ENCODE results near the gene ARMC7. TPM values are rescaled to one million over a fixed set of nuclear protein-coding genes. Genes with fewer than 3 reads are reported as not detected.
"Not testable (repeated sequence)": the region's sequence is repeated elsewhere in the genome, so short reads cannot be mapped to it uniquely, and the experiment has no call there.

The ARMC7 gene
- total RNA-seq, 1 donor from 2014 or later, result 6.2 TPM

DNA sequence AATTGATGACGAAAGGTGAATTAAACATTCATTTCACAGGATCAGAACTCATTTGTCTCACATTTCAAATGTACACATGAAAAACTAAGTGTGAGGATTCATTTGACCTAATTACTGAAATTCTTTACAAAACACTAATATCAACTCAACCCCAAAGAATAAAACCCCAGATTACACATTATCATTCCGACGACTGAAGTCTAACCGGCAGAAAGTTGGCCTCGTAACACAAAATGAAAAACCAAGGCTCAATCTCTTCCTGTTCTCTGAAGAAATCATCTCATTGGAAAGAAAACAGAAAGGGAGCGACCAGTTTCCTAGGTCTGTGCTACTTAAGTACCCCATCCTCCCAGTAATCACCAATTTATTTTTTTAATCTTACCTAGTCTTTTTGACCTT lies 42.8 kb downstream of the ARMC7 start:
- Histone ChIP-seq H3K27ac (replicated peaks) (no peak overlapping the region), H3K4me1 (peaks cover 22% of the 10 kb centered on the region), H3K4me3 (peak overlapping the region; percentile 75), H3K27me3 (ENCODE audit: low read depth) (no peaks in the 10 kb centered on the region), H3K36me3 (no peaks in the 10 kb centered on the region), H3K9me3 (replicated peaks) (no peaks in the 10 kb centered on the region)
- intact Hi-C loops (cut with micrococcal nuclease), result no loop called here
- no peak for DNase-seq
- TF ChIP-seq, protein P1, sequence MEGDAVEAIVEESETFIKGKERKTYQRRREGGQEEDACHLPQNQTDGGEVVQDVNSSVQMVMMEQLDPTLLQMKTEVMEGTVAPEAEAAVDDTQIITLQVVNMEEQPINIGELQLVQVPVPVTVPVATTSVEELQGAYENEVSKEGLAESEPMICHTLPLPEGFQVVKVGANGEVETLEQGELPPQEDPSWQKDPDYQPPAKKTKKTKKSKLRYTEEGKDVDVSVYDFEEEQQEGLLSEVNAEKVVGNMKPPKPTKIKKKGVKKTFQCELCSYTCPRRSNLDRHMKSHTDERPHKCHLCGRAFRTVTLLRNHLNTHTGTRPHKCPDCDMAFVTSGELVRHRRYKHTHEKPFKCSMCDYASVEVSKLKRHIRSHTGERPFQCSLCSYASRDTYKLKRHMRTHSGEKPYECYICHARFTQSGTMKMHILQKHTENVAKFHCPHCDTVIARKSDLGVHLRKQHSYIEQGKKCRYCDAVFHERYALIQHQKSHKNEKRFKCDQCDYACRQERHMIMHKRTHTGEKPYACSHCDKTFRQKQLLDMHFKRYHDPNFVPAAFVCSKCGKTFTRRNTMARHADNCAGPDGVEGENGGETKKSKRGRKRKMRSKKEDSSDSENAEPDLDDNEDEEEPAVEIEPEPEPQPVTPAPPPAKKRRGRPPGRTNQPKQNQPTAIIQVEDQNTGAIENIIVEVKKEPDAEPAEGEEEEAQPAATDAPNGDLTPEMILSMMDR (IDR thresholded peaks at IDR 0.05; ENCODE audit: borderline replicate concordance), result no peak

DNA sequence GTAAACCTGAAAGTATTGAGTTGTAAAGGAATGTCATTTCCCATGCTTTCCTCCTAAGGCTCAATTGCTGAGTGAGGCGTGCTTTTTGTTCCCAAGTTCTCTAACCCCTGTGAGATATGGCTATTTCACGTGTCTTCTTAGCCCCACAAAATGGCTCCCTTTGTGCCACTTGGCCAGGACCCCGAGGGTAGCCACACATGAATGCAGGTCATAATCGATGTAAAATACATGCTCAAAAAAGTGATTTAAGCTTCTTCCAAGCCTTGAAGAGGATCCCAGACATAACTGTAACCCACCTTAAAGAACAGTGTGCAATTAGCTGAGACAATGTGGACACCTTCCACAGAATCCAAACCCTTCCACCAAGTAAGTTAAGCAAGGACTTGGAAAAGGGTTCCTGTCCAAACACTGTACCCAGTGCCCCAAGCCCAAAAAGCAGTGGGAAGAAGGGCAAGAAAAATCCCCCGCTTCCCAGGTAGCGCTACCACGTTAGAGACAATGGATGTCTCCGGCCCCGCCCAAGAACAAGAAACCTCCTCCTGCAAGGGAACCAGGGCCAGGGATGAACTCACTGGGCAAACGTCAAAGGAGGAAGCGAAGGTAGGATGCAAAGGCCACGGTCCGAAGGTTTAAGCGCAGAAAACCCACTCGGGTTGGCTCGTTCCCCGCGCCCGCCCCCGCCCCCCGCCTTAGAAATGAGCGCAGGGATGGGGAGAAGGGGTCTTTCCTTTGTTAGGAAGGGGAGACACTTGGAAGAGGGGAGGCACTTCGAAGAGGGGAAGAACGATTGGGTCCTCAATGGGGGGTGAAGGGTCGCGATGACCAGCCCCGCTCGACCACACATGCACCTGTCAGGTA lies 43.4 kb downstream of the ARMC7 start:
- no peak for DNase-seq
- Histone ChIP-seq H3K4me3 (peak overlapping the region; percentile 75), H3K36me3 (no peaks in the 10 kb centered on the region), H3K4me1 (peaks cover 22% of the 10 kb centered on the region), H3K27me3 (ENCODE audit: low read depth) (no peaks in the 10 kb centered on the region), H3K27ac (replicated peaks) (no peak overlapping the region), H3K9me3 (replicated peaks) (no peaks in the 10 kb centered on the region)
- TF ChIP-seq, protein P1 (IDR thresholded peaks at IDR 0.05; ENCODE audit: borderline replicate concordance), result no peak
- intact Hi-C loops (cut with micrococcal nuclease), result no loop called here

DNA sequence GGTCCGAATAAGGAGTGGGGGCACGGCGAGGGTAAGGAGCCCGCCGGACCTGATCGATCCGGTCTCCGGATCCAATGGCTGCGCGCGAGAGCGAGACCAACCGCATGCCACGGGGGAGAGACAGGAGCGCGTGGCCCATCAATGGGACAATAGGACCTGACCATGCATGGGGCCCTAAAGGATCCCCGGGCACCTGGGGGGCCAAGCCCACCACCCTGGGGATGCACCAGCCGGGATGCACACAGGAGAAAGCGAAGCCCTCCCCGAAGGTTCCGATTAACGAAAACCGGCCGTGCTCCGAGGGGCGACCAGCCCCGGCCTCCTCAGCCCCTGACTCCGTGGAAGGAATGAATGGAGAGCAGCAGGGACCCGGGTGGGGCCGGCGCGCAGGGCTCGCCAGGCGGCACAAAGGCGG lies 44.0 kb downstream of the ARMC7 start:
- Histone ChIP-seq H3K9me3 (replicated peaks) (no peaks in the 10 kb centered on the region), H3K27me3 (ENCODE audit: low read depth) (no peaks in the 10 kb centered on the region), H3K36me3 (no peaks in the 10 kb centered on the region), H3K4me3 (peak overlapping the region; percentile 75), H3K4me1 (peaks cover 22% of the 10 kb centered on the region), H3K27ac (replicated peaks) (peak overlapping the region; percentile 80)
- TF ChIP-seq, protein P1 (IDR thresholded peaks at IDR 0.05; ENCODE audit: borderline replicate concordance), result no peak
- no peak for DNase-seq
- intact Hi-C loops (cut with micrococcal nuclease), result no loop called here

DNA sequence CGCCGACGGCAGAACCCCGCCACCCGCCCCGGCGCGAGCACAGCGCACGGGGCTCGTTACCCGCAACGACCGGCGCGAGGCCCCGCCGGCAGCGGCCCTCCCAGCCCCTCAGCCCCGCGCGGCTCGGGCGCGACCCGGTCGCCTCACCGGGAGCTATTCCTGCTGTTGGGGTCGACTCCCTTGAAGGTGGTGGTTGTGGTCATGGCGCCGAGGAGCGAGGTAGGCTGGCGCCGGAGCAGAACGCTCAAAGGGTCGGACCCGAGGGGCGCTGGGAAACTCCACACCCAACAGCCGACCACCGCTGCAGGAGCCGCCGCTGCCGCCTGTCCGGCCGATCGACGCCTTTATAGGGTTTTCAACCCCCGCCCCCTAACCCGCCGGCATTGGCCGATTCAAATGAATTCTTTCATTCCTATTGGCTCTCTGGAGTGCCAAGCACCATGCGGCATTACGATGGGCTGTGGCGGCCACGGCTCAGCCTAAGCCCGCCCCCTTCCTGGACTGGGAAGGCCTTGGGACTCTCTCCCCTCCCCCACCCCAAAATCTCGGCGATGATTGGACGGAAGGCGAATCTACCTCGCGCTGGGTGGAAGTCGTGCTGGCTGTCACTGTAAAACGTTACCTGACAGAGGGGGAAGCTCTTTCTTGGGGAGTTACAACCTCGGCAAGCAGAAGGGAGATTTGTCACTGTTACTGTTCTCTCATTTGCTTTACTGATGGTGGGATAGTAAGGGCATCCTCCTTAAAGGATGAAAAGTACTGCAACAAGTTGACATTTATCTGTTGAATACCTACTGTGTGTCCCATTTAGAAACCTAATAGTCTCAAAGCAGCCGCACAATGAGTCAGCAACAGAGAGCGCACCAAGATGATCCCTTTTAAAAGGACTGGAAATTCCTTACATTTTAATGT lies 44.7 kb downstream of the ARMC7 start, which contains the start of gene JPT1:
Gene JPT1, minus strand, starts transcription at position 318 of the 912 bp plus-strand sequence. Its CDS starts 115 bp downstream, at position 203.
- no peaks in the 10 kb centered on the region for H3K9me3 ChIP-seq (replicated peaks)
- intact Hi-C loops (cut with micrococcal nuclease), result no loop called here
- TF ChIP-seq, protein P1 (IDR thresholded peaks at IDR 0.05; ENCODE audit: borderline replicate concordance), result no peak
- H3K4me3 ChIP-seq, result peak within 1 kb of the TSS; percentile 75
- no peaks in the 10 kb centered on the region for H3K36me3 ChIP-seq
- peak within 1 kb of the TSS; percentile 80 for H3K27ac ChIP-seq (replicated peaks)
- H3K27me3 ChIP-seq (ENCODE audit: low read depth), result no peaks in the 10 kb centered on the region
- peak; percentile 98 for DNase-seq
- peaks cover 22% of the 10 kb centered on the region for H3K4me1 ChIP-seq

DNA sequence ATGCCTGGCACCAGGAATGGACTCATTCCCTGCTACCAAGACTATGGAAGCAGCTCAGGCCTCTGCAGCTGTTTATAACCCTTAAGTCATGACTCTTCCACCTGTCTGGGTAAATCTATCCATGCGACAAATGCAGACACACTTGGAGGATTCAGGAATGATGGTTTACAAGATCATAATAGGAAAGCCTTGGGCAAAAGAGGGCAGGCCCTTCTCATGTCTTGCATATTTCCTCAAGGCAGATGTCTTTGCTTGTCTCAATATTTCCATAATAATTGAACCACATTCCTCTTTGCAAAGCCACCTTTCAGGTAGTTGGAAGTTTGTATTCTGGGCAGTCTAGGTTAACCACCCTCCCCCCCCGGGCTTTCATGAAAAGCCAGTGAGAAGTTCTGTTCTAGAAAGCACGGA lies 45.4 kb downstream of the ARMC7 start:
- no peaks in the 10 kb centered on the region for H3K36me3 ChIP-seq
- intact Hi-C loops (cut with micrococcal nuclease), result no loop called here
- H3K4me3 ChIP-seq, result no peak overlapping the region
- no peaks in the 10 kb centered on the region for H3K27me3 ChIP-seq (ENCODE audit: low read depth)
- H3K27ac ChIP-seq (replicated peaks), result peak overlapping the region; percentile 65
- DNase-seq, result no peak
- TF ChIP-seq, protein P1 (IDR thresholded peaks at IDR 0.05; ENCODE audit: borderline replicate concordance), result no peak
- H3K9me3 ChIP-seq (replicated peaks), result no peaks in the 10 kb centered on the region
- H3K4me1 ChIP-seq, result peaks cover 22% of the 10 kb centered on the region

DNA sequence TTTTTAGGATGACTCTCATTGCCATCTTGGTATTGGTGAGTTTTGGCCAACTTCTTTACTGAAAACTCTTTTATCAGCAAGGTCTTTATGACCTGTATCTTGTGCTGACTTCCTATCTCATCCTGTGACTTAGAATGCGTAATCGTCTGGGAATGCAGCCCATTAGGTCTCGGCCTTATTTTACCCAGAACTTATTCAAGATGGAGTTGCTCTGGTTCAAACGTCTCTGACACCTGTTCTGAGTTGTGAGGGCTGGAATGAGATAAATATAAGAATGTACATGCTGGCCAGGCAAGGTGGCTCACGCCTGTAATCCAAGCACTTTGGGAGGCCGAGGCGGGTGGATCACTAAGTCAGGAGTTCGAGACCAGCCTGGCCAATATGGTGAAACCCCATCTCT lies 48.7 kb downstream of the ARMC7 start:
- intact Hi-C loops (cut with micrococcal nuclease); H3K4me3 ChIP-seq; H3K9me3 ChIP-seq (replicated peaks); H3K27ac ChIP-seq (replicated peaks); H3K36me3 ChIP-seq; H3K27me3 ChIP-seq (ENCODE audit: low read depth); DNase-seq: not testable (repeated sequence)
- peaks cover 12% of the 10 kb centered on the region for H3K4me1 ChIP-seq
